ENCODE data around the gene IL10RB.

DNA sequence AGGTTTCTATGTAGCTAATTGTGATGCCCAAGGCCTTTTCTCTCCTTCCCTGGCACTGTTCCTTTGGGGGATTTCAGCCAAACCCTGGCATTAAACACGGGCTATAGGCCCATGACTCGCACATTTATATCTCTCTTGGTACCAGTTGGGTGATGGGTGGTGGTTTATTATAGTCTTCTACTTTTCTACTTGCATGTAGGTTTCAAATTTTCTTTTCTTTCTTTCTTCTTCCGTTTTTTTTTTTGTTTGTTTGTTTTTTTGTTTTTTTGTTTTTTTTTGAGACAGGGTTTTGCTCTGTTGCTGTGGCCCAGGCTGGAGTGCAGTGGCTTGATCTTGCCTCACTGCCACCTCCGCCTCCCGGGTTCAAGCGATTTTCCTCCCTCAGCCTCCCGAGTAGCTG is 1.1 kb downstream of the IL10RB start:
- TF ChIP-seq, protein P1, sequence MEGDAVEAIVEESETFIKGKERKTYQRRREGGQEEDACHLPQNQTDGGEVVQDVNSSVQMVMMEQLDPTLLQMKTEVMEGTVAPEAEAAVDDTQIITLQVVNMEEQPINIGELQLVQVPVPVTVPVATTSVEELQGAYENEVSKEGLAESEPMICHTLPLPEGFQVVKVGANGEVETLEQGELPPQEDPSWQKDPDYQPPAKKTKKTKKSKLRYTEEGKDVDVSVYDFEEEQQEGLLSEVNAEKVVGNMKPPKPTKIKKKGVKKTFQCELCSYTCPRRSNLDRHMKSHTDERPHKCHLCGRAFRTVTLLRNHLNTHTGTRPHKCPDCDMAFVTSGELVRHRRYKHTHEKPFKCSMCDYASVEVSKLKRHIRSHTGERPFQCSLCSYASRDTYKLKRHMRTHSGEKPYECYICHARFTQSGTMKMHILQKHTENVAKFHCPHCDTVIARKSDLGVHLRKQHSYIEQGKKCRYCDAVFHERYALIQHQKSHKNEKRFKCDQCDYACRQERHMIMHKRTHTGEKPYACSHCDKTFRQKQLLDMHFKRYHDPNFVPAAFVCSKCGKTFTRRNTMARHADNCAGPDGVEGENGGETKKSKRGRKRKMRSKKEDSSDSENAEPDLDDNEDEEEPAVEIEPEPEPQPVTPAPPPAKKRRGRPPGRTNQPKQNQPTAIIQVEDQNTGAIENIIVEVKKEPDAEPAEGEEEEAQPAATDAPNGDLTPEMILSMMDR (IDR thresholded peaks at IDR 0.05), result no peak
- no peak for TF ChIP-seq POLR2A (IDR thresholded peaks at IDR 0.05)

All from right lobe of liver (tissue), 4 donors.